WTC11 (cell line): ENCODE measurements around the gene ERC2.

Experiments
- CTCF ChIP-seq: fragments of 200-600 bp; IDR thresholded peaks from 2 replicates; pipeline ENCODE4 v1.8.0; 2022; ENCODE audit warnings: antibody characterized with exemption
- E2F1 ChIP-seq: sonication (generic); formaldehyde crosslinking; IDR thresholded peaks from 2 replicates; pipeline ENCODE4 v1.8.0; 2022; ENCODE audit warnings: mild to moderate bottlenecking, missing genetic modification reagents
- FOXK1 ChIP-seq: sonication (generic); formaldehyde crosslinking; IDR thresholded peaks from 2 replicates; pipeline ENCODE4 v1.8.0; 2022; ENCODE audit warnings: mild to moderate bottlenecking, moderate library complexity, missing genetic modification reagents
- NFYB ChIP-seq: sonication (generic); formaldehyde crosslinking; conservative IDR thresholded peaks from 2 replicates; pipeline ENCODE4 v1.8.0; 2022; ENCODE audit warnings: low read depth, missing genetic modification reagents
- ZBTB43 ChIP-seq: sonication (generic); formaldehyde crosslinking; IDR thresholded peaks from 2 replicates; pipeline ENCODE4 v1.8.1; 2023; ENCODE audit warnings: mild to moderate bottlenecking, missing genetic modification reagents
- ZNF138 ChIP-seq: sonication (generic); formaldehyde crosslinking; conservative IDR thresholded peaks from 2 replicates; pipeline ENCODE4 v1.8.1; 2022; ENCODE audit warnings: mild to moderate bottlenecking, moderate library complexity, missing genetic modification reagents
- ZNF281 ChIP-seq: sonication (generic); formaldehyde crosslinking; IDR thresholded peaks from 2 replicates; pipeline ENCODE4 v1.8.0; 2023; ENCODE audit warnings: mild to moderate bottlenecking, missing genetic modification reagents

DNA sequence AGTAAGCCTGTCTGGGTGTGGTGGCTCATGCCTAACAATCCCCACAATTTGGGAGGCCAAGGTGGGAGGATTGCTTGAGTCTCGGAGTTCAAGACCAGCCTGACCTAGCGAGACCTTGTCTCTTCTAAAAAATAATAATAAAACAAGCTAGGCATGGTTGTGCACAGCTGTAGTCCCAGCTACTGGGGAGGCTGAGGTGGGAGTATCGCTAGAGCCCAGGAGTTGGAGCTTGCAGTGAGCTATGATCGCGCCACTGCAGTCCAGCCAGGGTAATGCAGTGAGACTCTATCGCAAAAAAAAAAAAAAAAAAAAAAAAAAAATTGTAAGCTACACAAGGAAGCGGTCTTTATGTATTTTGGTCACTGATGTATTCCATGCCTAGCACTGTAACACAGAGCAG, 738.7 kb downstream of the ERC2 start:
- TF ChIP-seq E2F1 (CRISPR knock-in tag) = no peak
- no peak for TF ChIP-seq CTCF
- TF ChIP-seq ZBTB43 = no peak
- TF ChIP-seq NFYB (CRISPR knock-in tag) = no peak
- TF ChIP-seq ZNF281 (CRISPR knock-in tag) = no peak
- TF ChIP-seq ZNF138 (CRISPR knock-in tag) = no peak
- TF ChIP-seq FOXK1 (CRISPR knock-in tag) = no peak
